Astrocyte (in vitro differentiated cells and primary cell): Measurements from ENCODE around the gene BICC1.

ENCODE experiments used
- CTCF ChIP-seq: IDR thresholded peaks from 2 replicates; pipeline ENCODE4 v1.5.1; 2011; ENCODE audit warnings: low read depth, mild to moderate bottlenecking, inconsistent platforms, low read length, moderate library complexity; ENCODE audit not compliant: insufficient read depth
- EZH2 ChIP-seq: IDR thresholded peaks from 2 replicates; pipeline ENCODE4 v1.6.1; 2012; ENCODE audit warnings: mild to moderate bottlenecking, low read length, inconsistent platforms; ENCODE audit not compliant: insufficient read depth

DNA sequence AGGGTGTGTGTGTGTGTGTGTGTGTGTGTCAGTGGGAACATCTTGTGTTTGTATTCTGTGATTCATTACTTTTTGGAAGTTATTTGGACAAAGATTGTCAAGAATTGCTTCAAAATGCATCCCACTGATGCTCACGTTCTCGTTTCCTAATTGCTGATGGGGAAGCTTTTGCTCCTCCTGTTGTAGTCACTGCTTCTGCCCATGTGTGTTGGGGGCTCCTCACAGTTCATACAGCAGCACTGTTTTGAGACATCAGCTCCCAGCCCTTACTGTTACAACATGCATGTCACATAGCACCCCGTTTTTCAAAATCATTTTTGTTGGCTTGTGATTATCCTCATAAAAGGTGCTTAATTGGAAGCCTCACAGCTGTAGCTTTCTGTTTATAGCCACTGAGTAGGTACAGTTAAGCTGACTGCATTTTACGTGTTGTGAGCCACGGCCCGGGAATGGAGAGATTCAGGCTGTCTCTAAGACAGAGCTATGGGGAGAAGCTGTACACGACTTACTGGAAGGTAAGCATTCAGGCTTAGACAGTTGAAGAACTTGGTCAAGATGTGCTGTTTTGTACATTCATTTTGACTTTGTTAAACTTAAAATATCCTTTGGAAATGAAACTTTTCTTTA is 87.4 kb downstream of the BICC1 start:
- no peak for TF ChIP-seq CTCF
- TF ChIP-seq EZH2: no peak
